Psoas muscle (tissue), 8 donors: ENCODE data around the gene BCAP31. TPM values are rescaled to one million over a fixed set of nuclear protein-coding genes. Genes with fewer than 3 reads are reported as not detected.
A peak's percentile ranks its signal among the peaks of the same experiment; 100 is the strongest.

Source experiments
- ATAC-seq, 4 donors: fragments of 200-7000 bp; cut with Tn5 transposase; one replicate each; pipeline ENCODE4 v1.9.1; 2020; ENCODE audit warnings: moderate library complexity in 3 of 4, mild to moderate bottlenecking in 2 of 4
- DNase-seq, 2 donors: peaks; one replicate each; pipeline ENCODE4 v3.0.0-alpha.2; 2020
- H3K27ac ChIP-seq: fragments of 200-600 bp; one replicate; pipeline ENCODE4 v1.8.0; 2022
- H3K27me3 ChIP-seq, 3 donors: fragments of 200-600 bp in 1 of 3; one replicate each; pipeline versions ENCODE4 v1.6.1 to v1.8.0; 2013 to 2022; ENCODE audit warnings: low read length in 2 of 3, mild to moderate bottlenecking in 2 of 3, moderate library complexity in 1 of 3; ENCODE audit not compliant: insufficient read depth in 3 of 3
- H3K36me3 ChIP-seq, 2 donors: fragments of 200-600 bp in 1 of 2; one replicate each; pipeline versions ENCODE4 v1.6.1 to v1.8.0; 2013 to 2022; ENCODE audit warnings: low read depth in 1 of 2, mild to moderate bottlenecking in 1 of 2, moderate library complexity in 1 of 2; ENCODE audit not compliant: insufficient read depth in 1 of 2
- H3K4me1 ChIP-seq: fragments of 200-600 bp; one replicate; pipeline ENCODE4 v1.8.0; 2022
- H3K4me3 ChIP-seq: fragments of 200-600 bp; one replicate; pipeline ENCODE4 v1.8.0; 2022; ENCODE audit warnings: mild to moderate bottlenecking
- H3K9me3 ChIP-seq: fragments of 200-600 bp; one replicate; pipeline ENCODE4 v1.8.0; 2022
- CTCF ChIP-seq: fragments of 200-600 bp; IDR thresholded peaks from one replicate; pipeline ENCODE4 v1.8.0; 2022; ENCODE audit warnings: antibody characterized with exemption
- WGBS, 3 donors: extraction: QIAGEN DNeasy Blood & Tissue Kit; methylation state at CpG; one replicate each; pipeline versions ENCODE4 v1.1.6 to v1.1.7; 2013; 5-methylcytosine and 5-hydroxymethylcytosine counted together
- intact Hi-C, 2 donors: fragments of 100-400 bp; cut with DNase I; formaldehyde crosslinking; loops; one replicate each; pipeline versions ENCODE4 v1.11.0 to v1.14.2; 2022
- polyA plus RNA-seq, 3 donors: library from polyadenylated mRNA; stranded (reverse); fragments of 200-250 nt; gene quantifications; one replicate each; pipeline ENCODE4 v1.2.3, GENCODE V29; 2013
- total RNA-seq, 4 donors: library from RNA; stranded (reverse); fragmentation: NEBNext Ultra II Directional in 2 of 4; extraction: Animal tissue kit (Norgen Biotek cat#: 25700) in 2 of 4; gene quantifications; one replicate each; pipeline versions ENCODE4 v1.2.1 to v1.2.4, GENCODE V29; 2021 to 2023
- donor health status: healthy with polysubstance abuse.
- donor health status: DM: no; HTN: no; CAD: no; lungs with moderate emphysema.
- donor health status: Bipolar disorder and iron deficiency.
- donor health status: healthy.
- donor health status: DM: yes; HTN: yes; CAD: no.
- donor health status: DM: no; HTN: no; CAD: no.
- donor health status: DM: no; HTN: no; CAD: no.
- donor health status: DM: yes; HTN: yes; CAD: no.

Gene BCAP31
- total and polyA plus RNA-seq, 7 donors = 63.7 to 97.3 (median 66.0) TPM

- H3K36me3 ChIP-seq = no peaks in the 10 kb centered on the region
- DNase-seq (peak; percentile 80 to 91), ATAC-seq (peak; percentile 82 to 94 (median 84))
- no peak overlapping the region for H3K27ac ChIP-seq
- TF ChIP-seq CTCF = peak; percentile 69
- H3K4me1 ChIP-seq = no peaks in the 10 kb centered on the region
- intact Hi-C loops = loop anchor here (5.0 to 10.0 kb wide), 5 partner anchors 56 to 723 kb away; no protein-coding TSS in a partner anchor
- H3K27me3 ChIP-seq = peaks cover 0 to 18% (median 0%) of the 10 kb centered on the region in 3 donors
- H3K9me3 ChIP-seq = no peaks in the 10 kb centered on the region
- WGBS, 3 donors = 18 to 36% (median 23%) methylated on average over 13 to 14 of the region's 14 CpGs
- no peak overlapping the region for H3K4me3 ChIP-seq
Measured at GRCh38 chrX:153667956-153668396, 56.2 kb downstream of the BCAP31 start.

DNA sequence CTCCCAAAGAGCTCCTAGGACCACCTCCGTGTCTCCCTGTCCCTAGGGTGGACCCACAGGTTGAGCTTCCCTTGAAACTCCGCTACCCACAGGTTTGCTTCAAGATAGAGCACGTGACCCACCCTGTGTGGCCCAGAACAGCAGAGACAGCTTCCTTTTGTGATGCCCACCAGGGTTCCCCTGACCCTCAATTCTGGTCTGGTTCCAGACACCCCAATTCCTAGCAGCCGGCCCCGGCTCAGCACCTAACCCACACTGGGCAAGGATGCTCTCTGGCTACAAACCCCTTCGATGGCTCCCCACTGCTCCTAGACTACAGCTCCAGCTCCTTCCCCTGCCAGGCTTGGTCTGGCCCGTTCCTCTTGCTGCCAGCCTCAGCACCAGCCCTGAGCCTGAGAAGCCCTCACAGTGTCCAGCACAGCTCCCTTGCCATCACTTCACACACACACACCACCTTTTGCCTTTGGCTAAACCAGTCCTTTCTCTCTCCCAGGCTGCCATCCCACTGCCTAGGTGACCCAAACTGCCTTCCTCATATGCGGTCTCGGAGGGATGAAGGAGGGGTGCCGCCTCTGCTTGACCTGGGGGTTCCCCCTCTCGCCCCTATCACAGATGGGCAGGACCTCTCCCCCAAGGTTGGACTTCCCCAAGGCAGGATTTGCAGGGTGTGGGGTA lies 56.8 kb downstream of the BCAP31 start:
- peaks cover 0 to 23% (median 0%) of the 10 kb centered on the region in 3 donors for H3K27me3 ChIP-seq
- no peaks in the 10 kb centered on the region for H3K36me3 ChIP-seq
- DNase-seq (no peak), ATAC-seq (peak in 1 of 4 donors; percentile 17)
- no peak for TF ChIP-seq CTCF
- 54 to 67% (median 56%) methylated on average over 10 to 11 of the region's 11 CpGs for WGBS, 3 donors
- intact Hi-C loops = loop anchor here (5.0 to 10.0 kb wide), 5 partner anchors 55 to 723 kb away; no protein-coding TSS in a partner anchor
- H3K4me1 ChIP-seq = no peaks in the 10 kb centered on the region
- H3K4me3 ChIP-seq = no peak overlapping the region
- H3K9me3 ChIP-seq = no peaks in the 10 kb centered on the region
- no peak overlapping the region for H3K27ac ChIP-seq

DNA sequence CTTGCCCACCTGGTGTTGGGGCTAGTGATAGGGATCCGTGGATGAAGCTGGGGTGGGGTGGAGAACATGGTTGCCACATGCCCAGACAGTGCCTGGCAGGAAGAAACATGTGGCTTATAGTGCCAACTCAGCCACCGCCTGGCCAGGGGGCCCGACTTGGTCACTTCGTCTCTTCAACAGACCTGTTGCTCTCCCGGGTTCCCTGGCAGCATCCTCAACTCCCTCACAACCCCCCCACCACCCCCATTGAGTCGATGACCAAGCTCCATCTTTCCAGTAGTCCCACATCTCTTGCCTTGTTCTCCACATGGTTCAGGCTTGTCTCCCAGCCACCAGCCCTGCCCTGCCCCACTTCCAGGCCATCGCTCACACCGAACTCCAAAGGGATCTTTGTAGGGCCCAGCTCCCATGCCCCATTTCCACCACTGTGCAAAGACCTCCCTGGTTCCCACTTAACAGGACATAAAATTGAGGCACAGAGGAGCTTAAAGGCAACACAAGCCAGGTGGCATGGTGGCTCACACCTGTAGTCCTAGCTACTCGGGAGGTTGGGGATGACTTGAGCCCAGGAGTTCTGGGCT lies 58.4 kb downstream of the BCAP31 start:
- peaks cover 0 to 32% (median 0%) of the 10 kb centered on the region in 3 donors for H3K27me3 ChIP-seq
- no peak for TF ChIP-seq CTCF
- H3K27ac ChIP-seq = no peak overlapping the region
- no peaks in the 10 kb centered on the region for H3K36me3 ChIP-seq
- H3K4me1 ChIP-seq = no peaks in the 10 kb centered on the region
- ATAC-seq (no peak), DNase-seq (no peak)
- H3K4me3 ChIP-seq = no peak overlapping the region
- H3K9me3 ChIP-seq = no peaks in the 10 kb centered on the region
- 63 to 71% (median 64%) methylated on average over 6 to 9 of the region's 9 CpGs for WGBS, 3 donors
- intact Hi-C loops = loop anchor here (5.0 to 10.0 kb wide), 5 partner anchors 54 to 721 kb away; no protein-coding TSS in a partner anchor

- intact Hi-C loops = loop anchor here in 1 of 2 donors (10.0 kb wide), 2 partner anchors 627 to 717 kb away; no protein-coding TSS in a partner anchor
- peaks cover 0 to 39% (median 0%) of the 10 kb centered on the region in 3 donors for H3K27me3 ChIP-seq
- H3K4me1 ChIP-seq = no peaks in the 10 kb centered on the region
- H3K36me3 ChIP-seq = no peaks in the 10 kb centered on the region
- no peak overlapping the region for H3K27ac ChIP-seq
- DNase-seq (peak in 1 of 2 donors; percentile 43), ATAC-seq (peak in 1 of 4 donors; percentile 47)
- 4 to 25% (median 5%) methylated on average over 20 to 31 of the region's 31 CpGs for WGBS, 3 donors
- TF ChIP-seq CTCF = peak; percentile 36
- no peaks in the 10 kb centered on the region for H3K9me3 ChIP-seq
- H3K4me3 ChIP-seq = no peak overlapping the region
Measured at GRCh38 chrX:153662266-153662665, 61.9 kb downstream of the BCAP31 start.
